ENCODE measurements around the gene LRRC30.

- no peak for TF ChIP-seq GATA3 (IDR thresholded peaks at IDR 0.05; ENCODE audit: low read depth, low read length)
- no peak for TF ChIP-seq GATA2 (IDR thresholded peaks at IDR 0.05; ENCODE audit: low read depth, low read length)
These were observed 12.0 kb downstream of the LRRC30 start for GRCh38 chr18:7242926-7243325.

All from SH-SY5Y (cell line).